Measurements from ENCODE around the gene RPL13A.

GRCh38 chr19:49468746-49469447 lies 18.5 kb upstream of the RPL13A start:
- TF ChIP-seq CTCF (IDR thresholded peaks at IDR 0.05) (no peak), POLR2A (IDR thresholded peaks at IDR 0.05) (no peak)

Measured in lower leg skin (tissue), 3 donors.